ENCODE results near the gene FAXC.
"Not testable (repeated sequence)": the region's sequence is repeated elsewhere in the genome, so short reads cannot be mapped to it uniquely, and the experiment has no call there.

Gene FAXC

GRCh38 chr6:99338188-99338587 lies 11.3 kb downstream of the FAXC start:
- DNase-seq (no peak), ATAC-seq (ENCODE audit: insufficient read depth, low read depth) (no peak)
- H2AFZ ChIP-seq (ENCODE audit: low read depth, low read length), result no peak overlapping the region
- no peaks in the 10 kb centered on the region for H3K79me2 ChIP-seq (ENCODE audit: insufficient read depth, low read length)
- H3K4me2 ChIP-seq (ENCODE audit: insufficient read depth, low read length), result no peak overlapping the region
- H3K4me3 ChIP-seq (ENCODE audit: low read depth in 1 of 2, low read length in 2 of 2), result no peak overlapping the region
- no peaks in the 10 kb centered on the region for H4K20me1 ChIP-seq (ENCODE audit: insufficient read depth, low read length)
- peaks cover 9% of the 10 kb centered on the region for H3K27me3 ChIP-seq (ENCODE audit: insufficient read depth, low read length, poor library complexity)
- no peak for TF ChIP-seq EZH2 (IDR thresholded peaks at IDR 0.05; ENCODE audit: borderline replicate concordance, low read depth, low read length, severe bottlenecking)
- TF ChIP-seq, protein P1, sequence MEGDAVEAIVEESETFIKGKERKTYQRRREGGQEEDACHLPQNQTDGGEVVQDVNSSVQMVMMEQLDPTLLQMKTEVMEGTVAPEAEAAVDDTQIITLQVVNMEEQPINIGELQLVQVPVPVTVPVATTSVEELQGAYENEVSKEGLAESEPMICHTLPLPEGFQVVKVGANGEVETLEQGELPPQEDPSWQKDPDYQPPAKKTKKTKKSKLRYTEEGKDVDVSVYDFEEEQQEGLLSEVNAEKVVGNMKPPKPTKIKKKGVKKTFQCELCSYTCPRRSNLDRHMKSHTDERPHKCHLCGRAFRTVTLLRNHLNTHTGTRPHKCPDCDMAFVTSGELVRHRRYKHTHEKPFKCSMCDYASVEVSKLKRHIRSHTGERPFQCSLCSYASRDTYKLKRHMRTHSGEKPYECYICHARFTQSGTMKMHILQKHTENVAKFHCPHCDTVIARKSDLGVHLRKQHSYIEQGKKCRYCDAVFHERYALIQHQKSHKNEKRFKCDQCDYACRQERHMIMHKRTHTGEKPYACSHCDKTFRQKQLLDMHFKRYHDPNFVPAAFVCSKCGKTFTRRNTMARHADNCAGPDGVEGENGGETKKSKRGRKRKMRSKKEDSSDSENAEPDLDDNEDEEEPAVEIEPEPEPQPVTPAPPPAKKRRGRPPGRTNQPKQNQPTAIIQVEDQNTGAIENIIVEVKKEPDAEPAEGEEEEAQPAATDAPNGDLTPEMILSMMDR (IDR thresholded peaks at IDR 0.05; ENCODE audit: borderline replicate concordance, extremely low read depth, low read length, poor library complexity, severe bottlenecking), result no peak
- H3K9ac ChIP-seq (ENCODE audit: low read depth, low read length), result no peak overlapping the region
- no peaks in the 10 kb centered on the region for H3K9me3 ChIP-seq (ENCODE audit: insufficient read depth, low read length, severe bottlenecking)
- no peaks in the 10 kb centered on the region for H3K36me3 ChIP-seq (ENCODE audit: insufficient read depth, low read length)
- H3K4me1 ChIP-seq (ENCODE audit: insufficient read depth, low read length), result no peaks in the 10 kb centered on the region
- no peak overlapping the region for H3K27ac ChIP-seq (ENCODE audit: low read length)

DNA sequence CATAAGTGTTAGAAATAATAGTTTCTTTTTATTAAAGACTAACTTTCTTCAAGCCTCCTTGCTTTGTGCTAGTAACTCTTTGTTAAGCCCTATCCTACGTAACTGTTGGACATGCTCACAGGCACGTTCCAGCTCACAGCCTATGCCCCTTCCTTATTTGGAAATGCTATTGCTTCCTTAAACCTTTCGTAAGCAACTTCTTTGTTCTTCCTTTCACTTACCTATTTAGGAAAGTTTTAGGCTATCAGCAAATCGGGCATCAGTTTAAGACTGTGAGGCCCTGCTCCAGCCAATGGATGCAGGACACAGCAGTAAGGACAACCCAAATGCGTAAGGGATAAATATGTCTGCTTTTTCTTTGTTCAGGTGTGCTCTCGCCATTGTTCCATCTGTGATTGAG lies 14.2 kb downstream of the FAXC start:
- not testable (repeated sequence) for H3K36me3 ChIP-seq (ENCODE audit: insufficient read depth, low read length); H2AFZ ChIP-seq (ENCODE audit: low read depth, low read length); H3K4me2 ChIP-seq (ENCODE audit: insufficient read depth, low read length); H3K9ac ChIP-seq (ENCODE audit: low read depth, low read length); H4K20me1 ChIP-seq (ENCODE audit: insufficient read depth, low read length); H3K79me2 ChIP-seq (ENCODE audit: insufficient read depth, low read length); ATAC-seq (ENCODE audit: insufficient read depth, low read depth); H3K4me1 ChIP-seq (ENCODE audit: insufficient read depth, low read length); H3K27ac ChIP-seq (ENCODE audit: low read length); H3K4me3 ChIP-seq (ENCODE audit: low read depth in 1 of 2, low read length in 2 of 2); H3K9me3 ChIP-seq (ENCODE audit: insufficient read depth, low read length, severe bottlenecking); DNase-seq
- H3K27me3 ChIP-seq (ENCODE audit: insufficient read depth, low read length, poor library complexity), result peaks cover 21% of the 10 kb centered on the region

- Histone ChIP-seq H3K4me2 (ENCODE audit: insufficient read depth, low read length) (no peak overlapping the region), H3K9ac (ENCODE audit: low read depth, low read length) (no peak overlapping the region), H4K20me1 (ENCODE audit: insufficient read depth, low read length) (no peaks in the 10 kb centered on the region), H2AFZ (ENCODE audit: low read depth, low read length) (no peak overlapping the region), H3K4me3 (ENCODE audit: low read depth in 1 of 2, low read length in 2 of 2) (no peak overlapping the region), H3K4me1 (ENCODE audit: insufficient read depth, low read length) (no peaks in the 10 kb centered on the region), H3K9me3 (ENCODE audit: insufficient read depth, low read length, severe bottlenecking) (no peaks in the 10 kb centered on the region), H3K27ac (ENCODE audit: low read length) (no peak overlapping the region), H3K27me3 (ENCODE audit: insufficient read depth, low read length, poor library complexity) (peaks cover 21% of the 10 kb centered on the region), H3K79me2 (ENCODE audit: insufficient read depth, low read length) (no peaks in the 10 kb centered on the region), H3K36me3 (ENCODE audit: insufficient read depth, low read length) (no peaks in the 10 kb centered on the region)
- ATAC-seq (ENCODE audit: insufficient read depth, low read depth) (peak; percentile 65; the same call in 1 of the 3 replicates), DNase-seq (peak; percentile 12)
- TF ChIP-seq, protein P1 (IDR thresholded peaks at IDR 0.05; ENCODE audit: borderline replicate concordance, extremely low read depth, low read length, poor library complexity, severe bottlenecking), result peak; percentile 62
- TF ChIP-seq EZH2 (IDR thresholded peaks at IDR 0.05; ENCODE audit: borderline replicate concordance, low read depth, low read length, severe bottlenecking), result no peak
Observed at GRCh38 chr6:99334526-99335127, 14.8 kb downstream of the FAXC start.

- Histone ChIP-seq H3K36me3 (ENCODE audit: insufficient read depth, low read length) (no peaks in the 10 kb centered on the region), H3K4me2 (ENCODE audit: insufficient read depth, low read length) (no peak overlapping the region), H3K27ac (ENCODE audit: low read length) (no peak overlapping the region), H3K9me3 (ENCODE audit: insufficient read depth, low read length, severe bottlenecking) (no peaks in the 10 kb centered on the region), H2AFZ (ENCODE audit: low read depth, low read length) (no peak overlapping the region), H4K20me1 (ENCODE audit: insufficient read depth, low read length) (no peaks in the 10 kb centered on the region), H3K4me1 (ENCODE audit: insufficient read depth, low read length) (no peaks in the 10 kb centered on the region), H3K79me2 (ENCODE audit: insufficient read depth, low read length) (no peaks in the 10 kb centered on the region), H3K9ac (ENCODE audit: low read depth, low read length) (no peak overlapping the region), H3K27me3 (ENCODE audit: insufficient read depth, low read length, poor library complexity) (peaks cover 13% of the 10 kb centered on the region), H3K4me3 (ENCODE audit: low read depth in 1 of 2, low read length in 2 of 2) (no peak overlapping the region)
- ATAC-seq (ENCODE audit: insufficient read depth, low read depth) (no peak), DNase-seq (no peak)
- TF ChIP-seq, protein P1 (IDR thresholded peaks at IDR 0.05; ENCODE audit: borderline replicate concordance, extremely low read depth, low read length, poor library complexity, severe bottlenecking), result no peak
- no peak for TF ChIP-seq EZH2 (IDR thresholded peaks at IDR 0.05; ENCODE audit: borderline replicate concordance, low read depth, low read length, severe bottlenecking)
Observed at GRCh38 chr6:99333068-99333467, 16.4 kb downstream of the FAXC start.

Data from DND-41 (cell line).